MM.1S (cell line): ENCODE measurements around the gene PTPRN2.

Experiments used
- EZH2 ChIP-seq: fragments of 300-600 bp; sonication (generic); optimal IDR thresholded peaks from 2 replicates; pipeline ENCODE3; 2017; ENCODE audit warnings: low read depth, mild to moderate bottlenecking, antibody characterized with exemption, low read length, mixed read lengths
- EZH2phosphoT487 ChIP-seq: fragments of 300-600 bp; sonication (generic); IDR thresholded peaks from 2 replicates; pipeline ENCODE4 v1.6.1; 2018; ENCODE audit warnings: antibody characterized with exemption, low read length
- TF ChIP-seq, protein P1 (sequence below): fragments of 300-600 bp; sonication (generic); IDR thresholded peaks from 2 replicates; pipeline ENCODE4 v1.5.1; 2016; ENCODE audit warnings: antibody characterized with exemption, low read length, mixed read lengths

- TF ChIP-seq, protein P1, sequence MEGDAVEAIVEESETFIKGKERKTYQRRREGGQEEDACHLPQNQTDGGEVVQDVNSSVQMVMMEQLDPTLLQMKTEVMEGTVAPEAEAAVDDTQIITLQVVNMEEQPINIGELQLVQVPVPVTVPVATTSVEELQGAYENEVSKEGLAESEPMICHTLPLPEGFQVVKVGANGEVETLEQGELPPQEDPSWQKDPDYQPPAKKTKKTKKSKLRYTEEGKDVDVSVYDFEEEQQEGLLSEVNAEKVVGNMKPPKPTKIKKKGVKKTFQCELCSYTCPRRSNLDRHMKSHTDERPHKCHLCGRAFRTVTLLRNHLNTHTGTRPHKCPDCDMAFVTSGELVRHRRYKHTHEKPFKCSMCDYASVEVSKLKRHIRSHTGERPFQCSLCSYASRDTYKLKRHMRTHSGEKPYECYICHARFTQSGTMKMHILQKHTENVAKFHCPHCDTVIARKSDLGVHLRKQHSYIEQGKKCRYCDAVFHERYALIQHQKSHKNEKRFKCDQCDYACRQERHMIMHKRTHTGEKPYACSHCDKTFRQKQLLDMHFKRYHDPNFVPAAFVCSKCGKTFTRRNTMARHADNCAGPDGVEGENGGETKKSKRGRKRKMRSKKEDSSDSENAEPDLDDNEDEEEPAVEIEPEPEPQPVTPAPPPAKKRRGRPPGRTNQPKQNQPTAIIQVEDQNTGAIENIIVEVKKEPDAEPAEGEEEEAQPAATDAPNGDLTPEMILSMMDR, result no peak
- TF ChIP-seq EZH2 (no peak), EZH2phosphoT487 (no peak)
Measured at GRCh38 chr7:157597562-157597961, 990.1 kb downstream of the PTPRN2 start.
